GM20000 (cell line): ENCODE data around the gene ABR.
A peak's percentile ranks its signal among the peaks of the same experiment; 100 is the strongest.

Experiments
- DNase-seq: peaks from one replicate; pipeline ENCODE4 v3.0.0; 2012; ENCODE audit warnings: low spot score
- TF ChIP-seq, protein P1 (sequence below): IDR thresholded peaks from 2 replicates; pipeline ENCODE4 v1.5.1; 2012; ENCODE audit warnings: mild to moderate bottlenecking, control low read depth; ENCODE audit errors: extremely low read depth, missing control alignments

Gene ABR

DNA sequence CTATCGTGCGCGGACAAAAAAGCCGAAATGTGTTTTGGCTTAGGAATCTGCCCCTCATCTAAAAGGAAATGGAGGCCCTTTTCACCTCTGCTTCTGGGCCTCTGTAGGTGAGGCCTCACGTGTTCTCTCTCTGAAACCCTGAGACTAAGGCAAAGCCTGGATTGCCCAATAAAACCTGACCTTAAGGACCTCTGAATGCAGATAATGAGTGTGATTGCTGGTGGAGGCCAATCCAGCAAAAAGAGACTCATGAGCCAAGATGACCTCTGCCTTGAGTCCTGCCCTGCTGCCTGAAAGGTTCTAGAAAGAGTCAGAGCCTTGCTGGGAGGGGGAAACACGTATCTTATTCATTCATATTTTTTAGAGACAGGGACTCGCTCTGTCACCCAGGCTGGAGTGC lies 44.5 kb upstream of the ABR start:
- TF ChIP-seq, protein P1, sequence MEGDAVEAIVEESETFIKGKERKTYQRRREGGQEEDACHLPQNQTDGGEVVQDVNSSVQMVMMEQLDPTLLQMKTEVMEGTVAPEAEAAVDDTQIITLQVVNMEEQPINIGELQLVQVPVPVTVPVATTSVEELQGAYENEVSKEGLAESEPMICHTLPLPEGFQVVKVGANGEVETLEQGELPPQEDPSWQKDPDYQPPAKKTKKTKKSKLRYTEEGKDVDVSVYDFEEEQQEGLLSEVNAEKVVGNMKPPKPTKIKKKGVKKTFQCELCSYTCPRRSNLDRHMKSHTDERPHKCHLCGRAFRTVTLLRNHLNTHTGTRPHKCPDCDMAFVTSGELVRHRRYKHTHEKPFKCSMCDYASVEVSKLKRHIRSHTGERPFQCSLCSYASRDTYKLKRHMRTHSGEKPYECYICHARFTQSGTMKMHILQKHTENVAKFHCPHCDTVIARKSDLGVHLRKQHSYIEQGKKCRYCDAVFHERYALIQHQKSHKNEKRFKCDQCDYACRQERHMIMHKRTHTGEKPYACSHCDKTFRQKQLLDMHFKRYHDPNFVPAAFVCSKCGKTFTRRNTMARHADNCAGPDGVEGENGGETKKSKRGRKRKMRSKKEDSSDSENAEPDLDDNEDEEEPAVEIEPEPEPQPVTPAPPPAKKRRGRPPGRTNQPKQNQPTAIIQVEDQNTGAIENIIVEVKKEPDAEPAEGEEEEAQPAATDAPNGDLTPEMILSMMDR, result no peak
- DNase-seq, result no peak

DNA sequence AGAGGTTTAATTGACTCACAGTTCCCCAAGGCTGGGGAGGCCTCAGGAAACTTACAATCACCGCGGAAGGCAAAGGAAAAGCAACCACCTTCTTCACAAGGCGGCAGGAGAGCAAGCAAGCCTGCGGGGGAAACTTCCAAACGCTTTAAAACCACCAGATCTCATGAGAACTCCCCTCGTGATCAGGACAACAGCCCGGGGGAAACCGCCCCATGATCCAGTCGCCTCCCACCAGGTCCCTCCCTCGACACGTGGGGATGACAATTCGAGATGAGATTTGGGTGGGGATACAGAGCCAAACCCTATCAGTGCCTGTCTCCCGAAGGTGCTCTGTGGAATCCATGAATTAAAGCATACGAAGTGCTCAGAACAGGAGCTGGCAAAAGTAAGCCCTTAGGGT lies 43.9 kb upstream of the ABR start:
- DNase-seq, result no peak
- TF ChIP-seq, protein P1, result no peak

- TF ChIP-seq, protein P1, result no peak
- no peak for DNase-seq
Measured at GRCh38 chr17:1222321-1222720, 42.5 kb upstream of the ABR start.

- no peak for DNase-seq
- TF ChIP-seq, protein P1, result no peak
Measured at GRCh38 chr17:1221209-1221608, 41.4 kb upstream of the ABR start.

DNA sequence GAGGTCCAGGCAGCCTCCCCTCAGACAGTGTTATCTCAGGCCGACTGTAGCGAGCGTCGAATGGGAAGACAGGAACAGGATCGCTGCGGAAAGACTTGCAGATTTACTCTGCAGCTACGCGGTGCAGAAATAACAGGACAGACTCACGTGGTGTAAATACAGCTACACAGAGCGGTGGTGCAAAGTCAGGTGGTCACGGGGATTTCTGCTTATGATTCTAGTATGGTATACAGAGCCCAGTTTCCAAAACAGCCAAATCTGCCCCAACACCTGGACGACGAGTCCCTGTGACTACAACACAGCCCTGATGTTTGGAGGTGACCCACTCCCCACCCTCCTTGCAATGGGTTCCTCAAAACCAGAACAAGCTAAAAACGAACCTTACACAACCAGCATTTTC lies 40.6 kb upstream of the ABR start:
- no peak for DNase-seq
- TF ChIP-seq, protein P1, result no peak

DNA sequence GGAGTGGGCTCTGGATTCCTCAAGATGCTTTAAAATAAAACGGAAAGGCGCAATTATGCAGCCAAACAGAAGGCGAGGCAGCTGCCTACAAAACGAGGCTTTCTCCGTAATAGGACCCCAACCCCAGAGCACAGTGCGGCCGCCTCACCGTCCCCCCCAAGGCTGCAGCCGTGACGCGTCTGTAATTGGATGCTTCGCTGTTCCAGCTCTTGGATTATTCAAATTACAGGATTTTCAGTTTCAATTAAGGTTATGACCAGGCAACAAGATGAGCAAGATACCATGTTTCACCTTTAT lies 37.3 kb upstream of the ABR start:
- DNase-seq, result no peak
- TF ChIP-seq, protein P1, result no peak

GRCh38 chr17:1216217-1217088 lies 36.7 kb upstream of the ABR start:
- DNase-seq, result peak; percentile 28
- TF ChIP-seq, protein P1, result no peak
